ENCODE measurements around the gene GVQW3.

GVQW3 gene

DNA sequence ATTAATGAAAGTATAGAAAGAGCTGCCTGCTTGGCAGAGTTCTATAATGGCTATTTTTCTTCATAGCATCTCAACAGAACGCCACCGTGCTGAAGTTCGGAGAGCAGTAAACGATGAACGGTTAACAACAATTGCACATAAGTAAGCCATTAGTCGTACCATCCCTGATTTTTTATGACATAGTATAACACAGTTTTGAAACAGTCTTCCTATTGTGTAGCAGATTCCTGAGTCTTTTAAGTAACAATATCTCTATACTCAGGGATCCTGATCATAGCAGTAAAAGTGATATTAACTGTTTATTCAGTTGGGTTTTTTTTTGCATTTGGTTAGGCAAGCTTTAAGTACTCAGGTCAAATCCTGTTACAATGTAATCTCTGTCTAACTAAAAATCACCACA is 72.1 kb downstream of the GVQW3 start:
- no peak for DNase-seq

- no peak for DNase-seq
These were observed 74.2 kb downstream of the GVQW3 start for GRCh38 chr11:76455331-76455730.

DNA sequence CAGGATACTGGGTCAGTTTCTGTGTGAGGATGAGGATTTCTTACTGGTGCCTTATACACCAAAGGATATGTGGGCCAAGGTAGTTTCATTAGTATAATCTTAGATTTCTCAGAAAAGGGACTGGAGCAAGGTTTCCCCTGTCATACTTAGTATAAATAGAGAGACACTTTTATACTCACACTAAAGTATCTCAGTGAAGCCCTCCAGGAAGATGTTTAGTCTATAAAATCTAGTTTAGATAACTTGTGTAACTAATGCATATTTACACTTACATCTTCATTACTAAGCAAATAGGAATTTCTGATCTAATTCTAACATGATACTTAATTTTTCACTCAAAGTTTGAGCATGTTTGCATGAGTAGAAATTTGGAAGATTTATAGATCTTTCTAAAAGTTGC is 74.8 kb downstream of the GVQW3 start:
- DNase-seq: no peak

- no peak for DNase-seq
These were observed 75.4 kb downstream of the GVQW3 start for GRCh38 chr11:76456571-76456970.
